ENCODE data around the gene TBPL1.
"Not testable (repeated sequence)": the region's sequence is repeated elsewhere in the genome, so short reads cannot be mapped to it uniquely, and the experiment has no call there.

Gene TBPL1

GRCh38 chr6:133966654-133967329 is 13.8 kb downstream of the TBPL1 start:
- DNase-seq (ENCODE audit: low read depth): no peak
- no peak overlapping the region for H3K4me3 ChIP-seq (replicated peaks; ENCODE audit: low read depth, low read length)
- TF ChIP-seq, protein P1, sequence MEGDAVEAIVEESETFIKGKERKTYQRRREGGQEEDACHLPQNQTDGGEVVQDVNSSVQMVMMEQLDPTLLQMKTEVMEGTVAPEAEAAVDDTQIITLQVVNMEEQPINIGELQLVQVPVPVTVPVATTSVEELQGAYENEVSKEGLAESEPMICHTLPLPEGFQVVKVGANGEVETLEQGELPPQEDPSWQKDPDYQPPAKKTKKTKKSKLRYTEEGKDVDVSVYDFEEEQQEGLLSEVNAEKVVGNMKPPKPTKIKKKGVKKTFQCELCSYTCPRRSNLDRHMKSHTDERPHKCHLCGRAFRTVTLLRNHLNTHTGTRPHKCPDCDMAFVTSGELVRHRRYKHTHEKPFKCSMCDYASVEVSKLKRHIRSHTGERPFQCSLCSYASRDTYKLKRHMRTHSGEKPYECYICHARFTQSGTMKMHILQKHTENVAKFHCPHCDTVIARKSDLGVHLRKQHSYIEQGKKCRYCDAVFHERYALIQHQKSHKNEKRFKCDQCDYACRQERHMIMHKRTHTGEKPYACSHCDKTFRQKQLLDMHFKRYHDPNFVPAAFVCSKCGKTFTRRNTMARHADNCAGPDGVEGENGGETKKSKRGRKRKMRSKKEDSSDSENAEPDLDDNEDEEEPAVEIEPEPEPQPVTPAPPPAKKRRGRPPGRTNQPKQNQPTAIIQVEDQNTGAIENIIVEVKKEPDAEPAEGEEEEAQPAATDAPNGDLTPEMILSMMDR (IDR thresholded peaks at IDR 0.05; ENCODE audit: low read length, missing control alignments): no peak

DNA sequence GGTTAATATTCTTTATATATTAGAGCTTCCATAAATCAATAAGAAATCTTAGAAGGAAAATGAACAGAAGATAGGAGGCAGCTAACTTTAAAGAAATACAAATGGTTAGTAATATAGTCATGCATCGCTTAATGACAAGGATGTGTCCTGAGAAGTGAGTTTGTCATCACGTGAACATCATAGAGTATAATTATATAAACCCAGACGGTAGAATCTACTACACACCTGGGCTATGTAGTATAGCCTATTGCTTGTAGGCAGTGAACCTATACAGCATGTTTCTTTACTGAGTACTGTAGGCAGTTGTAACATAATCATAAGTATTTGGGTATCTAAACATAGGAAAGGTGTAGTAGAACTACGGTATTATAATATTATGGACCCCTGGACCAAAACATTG is 14.3 kb downstream of the TBPL1 start:
- DNase-seq (ENCODE audit: low read depth): no peak
- TF ChIP-seq, protein P1 (IDR thresholded peaks at IDR 0.05; ENCODE audit: low read length, missing control alignments): no peak

GRCh38 chr6:133967835-133968234 is 14.8 kb downstream of the TBPL1 start:
- not testable (repeated sequence) for H3K4me3 ChIP-seq (replicated peaks; ENCODE audit: low read depth, low read length)
- DNase-seq (ENCODE audit: low read depth): peak; percentile 71

More for the DNA sequence above, 14.3 kb downstream of the TBPL1 start:
- no peak overlapping the region for H3K4me3 ChIP-seq (replicated peaks; ENCODE audit: low read depth, low read length)

- H3K4me3 ChIP-seq (replicated peaks; ENCODE audit: low read depth, low read length): no peak overlapping the region
- DNase-seq (ENCODE audit: low read depth): no peak
- TF ChIP-seq, protein P1 (IDR thresholded peaks at IDR 0.05; ENCODE audit: low read length, missing control alignments): no peak
These were observed 16.4 kb downstream of the TBPL1 start for GRCh38 chr6:133969285-133969920.

DNA sequence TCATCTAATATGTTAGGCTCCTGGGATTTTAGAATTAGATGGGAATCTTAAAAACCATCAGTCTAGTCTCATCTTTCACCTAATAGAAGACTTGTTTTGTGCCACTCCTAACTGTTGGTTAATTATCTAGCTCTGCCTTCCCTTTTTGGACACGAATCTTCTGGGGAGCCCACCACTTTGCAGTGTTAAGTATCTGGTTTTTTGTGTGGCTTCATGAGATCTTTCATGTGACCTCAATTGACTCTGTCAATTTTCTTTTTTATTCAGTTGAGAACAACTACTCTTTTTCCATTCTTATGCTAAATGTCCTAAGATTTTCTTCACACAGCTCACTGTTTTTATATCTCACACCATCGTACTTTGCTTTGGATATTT is 16.9 kb downstream of the TBPL1 start:
- no peak overlapping the region for H3K4me3 ChIP-seq (replicated peaks; ENCODE audit: low read depth, low read length)
- DNase-seq (ENCODE audit: low read depth): no peak
- TF ChIP-seq, protein P1 (IDR thresholded peaks at IDR 0.05; ENCODE audit: low read length, missing control alignments): no peak

DNA sequence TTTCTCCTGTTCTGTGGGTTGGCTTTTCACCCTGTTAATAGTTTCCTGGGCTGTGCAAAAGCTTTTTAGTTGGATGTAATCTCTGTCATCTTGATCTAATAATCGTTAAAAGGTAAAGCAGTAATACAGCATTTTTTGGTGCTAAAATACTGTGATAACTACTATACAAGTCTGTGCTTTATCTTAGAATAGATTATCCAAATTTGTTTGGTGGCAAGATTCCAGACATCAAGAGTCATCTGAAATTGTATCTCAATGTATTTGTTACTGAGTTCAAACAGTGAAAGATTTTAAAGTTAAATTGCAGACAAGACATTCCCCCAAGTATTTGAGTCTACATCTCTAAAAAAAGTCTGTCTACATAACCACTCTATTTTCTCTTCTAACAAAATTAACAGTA is 18.8 kb downstream of the TBPL1 start:
- TF ChIP-seq, protein P1 (IDR thresholded peaks at IDR 0.05; ENCODE audit: low read length, missing control alignments): no peak
- no peak for DNase-seq (ENCODE audit: low read depth)
- H3K4me3 ChIP-seq (replicated peaks; ENCODE audit: low read depth, low read length): no peak overlapping the region

- DNase-seq (ENCODE audit: low read depth): no peak
- TF ChIP-seq, protein P1 (IDR thresholded peaks at IDR 0.05; ENCODE audit: low read length, missing control alignments): no peak
- H3K4me3 ChIP-seq (replicated peaks; ENCODE audit: low read depth, low read length): no peak overlapping the region
These were observed 19.4 kb downstream of the TBPL1 start for GRCh38 chr6:133972388-133972787.
